HG02610 (cell line): ENCODE results near the gene OSBPL9.
"Not testable (repeated sequence)": the region's sequence is repeated elsewhere in the genome, so short reads cannot be mapped to it uniquely, and the experiment has no call there.

Experiments
- ATAC-seq: cut with Tn5 transposase; IDR thresholded peaks from one replicate; pipeline ENCODE4 v1.9.1; 2021; ENCODE audit warnings: mild to moderate bottlenecking, moderate library complexity; ENCODE audit not compliant: unreplicated experiment

The OSBPL9 gene

GRCh38 chr1:51663721-51664120, 46.8 kb downstream of the OSBPL9 start:
- ATAC-seq, result no peak

- ATAC-seq, result no peak
Measured at GRCh38 chr1:51664421-51665240, 47.7 kb downstream of the OSBPL9 start.

- no peak for ATAC-seq
Measured at GRCh38 chr1:51666478-51666877, 49.6 kb downstream of the OSBPL9 start.

- ATAC-seq, result no peak
Measured at GRCh38 chr1:51667561-51667960, 50.7 kb downstream of the OSBPL9 start.

GRCh38 chr1:51669272-51669671, 52.4 kb downstream of the OSBPL9 start:
- ATAC-seq, result no peak

- no peak for ATAC-seq
Measured at GRCh38 chr1:51669816-51670215, 52.9 kb downstream of the OSBPL9 start.

GRCh38 chr1:51671527-51672325, 54.8 kb downstream of the OSBPL9 start:
- no peak for ATAC-seq

GRCh38 chr1:51673279-51673678, 56.4 kb downstream of the OSBPL9 start:
- no peak for ATAC-seq

GRCh38 chr1:51675177-51675780, 58.4 kb downstream of the OSBPL9 start:
- ATAC-seq, result no peak

GRCh38 chr1:51679435-51679834, 62.5 kb downstream of the OSBPL9 start:
- peak; percentile 93 for ATAC-seq

DNA sequence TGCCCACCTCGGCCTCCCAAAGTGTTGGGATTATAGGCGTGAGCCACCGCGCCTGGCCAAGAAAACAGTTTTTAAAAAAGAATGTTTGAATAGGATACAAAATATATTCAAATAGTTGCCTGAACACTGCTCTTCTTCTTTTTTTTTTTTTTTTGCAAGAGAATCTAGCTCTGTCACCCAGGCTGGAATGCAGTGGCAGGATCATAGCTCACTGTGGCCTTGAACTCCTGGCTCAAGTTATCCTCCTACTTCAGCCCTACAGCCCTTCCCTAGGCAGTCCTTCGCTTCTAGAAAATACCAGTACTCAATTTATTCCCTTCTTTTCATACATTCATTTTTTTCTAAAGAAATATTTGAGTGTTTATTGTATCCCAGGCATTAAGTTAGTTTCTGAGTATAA, 67.9 kb downstream of the OSBPL9 start:
- ATAC-seq, result no peak

- ATAC-seq, result no peak
Measured at GRCh38 chr1:51686450-51686849, 69.6 kb downstream of the OSBPL9 start.

DNA sequence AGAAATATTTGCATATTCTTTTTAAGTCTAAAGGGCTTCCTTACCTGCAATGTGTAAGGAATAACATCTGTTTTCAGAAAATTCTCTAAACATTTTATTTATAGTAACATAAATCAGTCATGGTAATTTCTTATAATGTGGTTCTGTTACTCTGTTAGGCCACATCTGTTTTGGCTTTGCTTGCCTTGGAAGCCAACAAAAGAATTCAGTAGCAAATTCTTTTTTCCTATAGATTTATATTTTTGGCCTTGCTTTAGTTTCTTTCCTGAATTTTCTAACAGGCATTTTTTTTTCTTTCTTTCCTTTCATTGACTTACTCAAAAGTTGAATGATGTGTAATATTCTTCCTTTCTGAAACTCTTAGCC, 72.2 kb downstream of the OSBPL9 start:
- ATAC-seq, result no peak

GRCh38 chr1:51689643-51690042, 72.8 kb downstream of the OSBPL9 start:
- no peak for ATAC-seq

DNA sequence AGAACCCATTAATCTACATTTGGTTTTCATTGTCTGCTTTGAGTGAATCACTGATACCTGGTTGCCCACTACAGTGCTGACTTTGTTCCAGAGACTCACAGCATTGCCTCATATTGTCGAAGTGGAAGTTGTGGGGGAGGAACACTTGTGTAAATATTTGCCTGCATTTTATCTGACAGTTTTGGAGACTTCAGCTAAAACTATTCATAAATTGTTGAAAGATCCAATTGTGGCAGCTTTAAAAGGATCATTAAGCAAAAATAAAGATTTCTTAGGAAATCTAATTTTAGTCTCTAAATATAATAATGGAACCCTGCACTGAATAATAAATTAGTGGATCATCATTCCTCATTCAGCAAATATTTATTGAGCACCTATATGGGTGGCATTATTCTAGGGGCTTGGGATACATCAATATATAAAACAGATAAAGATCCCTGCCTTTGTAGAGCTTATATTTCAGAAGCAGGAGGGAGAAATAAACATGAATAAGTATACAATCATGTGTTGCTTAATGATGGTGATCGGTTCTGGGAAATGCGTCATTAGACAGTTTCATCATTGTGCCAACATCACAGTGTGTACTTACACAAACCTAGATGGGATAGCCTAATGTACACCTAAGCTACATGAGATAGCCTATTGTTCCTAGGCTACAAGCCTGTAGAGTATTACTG, 73.5 kb downstream of the OSBPL9 start:
- no peak for ATAC-seq

- no peak for ATAC-seq
Measured at GRCh38 chr1:51691920-51692319, 75.0 kb downstream of the OSBPL9 start.

DNA sequence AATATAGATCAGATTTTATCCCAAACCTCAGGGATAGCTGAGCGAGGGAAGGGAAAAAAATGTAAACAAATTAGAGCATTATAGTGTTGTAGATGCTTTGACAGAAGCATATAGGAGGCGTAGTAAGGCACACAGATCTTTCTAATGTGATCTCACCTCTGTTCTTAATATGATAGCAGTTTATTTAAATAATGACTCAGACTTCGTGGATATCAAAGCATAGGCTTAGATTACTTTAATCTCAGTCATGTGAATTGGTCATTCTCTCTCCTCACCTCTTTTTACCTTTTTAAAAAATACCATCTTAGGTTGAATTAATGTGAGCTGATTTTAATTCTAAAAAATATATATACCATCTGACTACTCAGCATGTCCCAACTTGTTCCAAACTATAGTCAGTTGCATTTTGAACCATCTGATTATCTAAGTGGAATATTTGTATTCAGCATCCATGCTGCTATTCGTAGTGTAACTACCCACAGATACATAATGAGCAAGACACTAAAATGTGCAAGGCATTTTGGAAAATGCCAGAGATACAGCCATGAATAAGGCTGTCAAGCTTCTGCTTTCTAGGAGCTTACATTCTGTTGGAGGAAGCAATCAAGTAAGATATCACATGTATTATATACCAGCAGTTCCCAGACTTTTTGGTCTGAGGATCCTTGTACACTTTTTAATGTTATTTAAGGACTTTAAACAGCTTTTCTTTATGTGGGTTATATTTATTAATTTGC, 76.7 kb downstream of the OSBPL9 start:
- ATAC-seq, result no peak

DNA sequence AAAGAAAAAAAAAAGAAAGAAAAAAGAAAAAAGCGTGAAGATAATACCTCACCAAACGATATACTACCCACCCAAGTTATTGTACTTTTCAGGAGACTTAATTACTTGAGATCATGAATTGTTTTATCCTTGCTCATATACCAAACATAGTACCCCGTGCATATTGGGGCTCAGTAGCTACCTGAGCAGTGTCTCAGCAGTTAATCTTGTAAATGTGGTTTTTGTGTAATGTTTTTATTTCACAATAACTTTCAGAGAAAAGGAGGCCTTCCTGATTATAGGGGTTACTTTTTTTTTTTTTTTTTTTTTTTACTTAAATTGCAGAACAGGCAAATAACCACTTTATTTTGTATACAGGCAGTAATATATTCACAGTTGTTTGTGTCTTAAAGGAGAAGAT, 80.3 kb downstream of the OSBPL9 start:
- no peak for ATAC-seq

GRCh38 chr1:51699391-51699790, 82.5 kb downstream of the OSBPL9 start:
- ATAC-seq, result no peak

DNA sequence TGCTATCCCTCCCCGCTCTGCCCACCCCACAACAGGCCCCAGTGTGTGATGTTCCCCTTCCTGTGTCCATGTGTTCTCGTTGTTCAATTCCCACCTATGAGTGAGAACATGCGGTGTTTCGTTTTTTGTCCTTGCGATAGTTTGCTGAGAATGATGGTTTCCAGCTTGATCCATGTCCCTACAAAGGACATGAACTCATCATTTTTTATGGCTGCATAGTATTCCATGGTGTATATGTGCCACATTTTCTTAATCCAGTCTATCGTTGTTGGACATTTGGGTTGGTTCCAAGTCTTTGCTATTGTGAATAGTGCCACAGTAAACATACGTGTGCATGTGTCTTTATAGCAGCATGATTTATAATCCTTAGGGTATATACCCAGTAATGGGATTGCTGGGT, 84.9 kb downstream of the OSBPL9 start:
- not testable (repeated sequence) for ATAC-seq

GRCh38 chr1:51702220-51702619, 85.3 kb downstream of the OSBPL9 start:
- ATAC-seq, result not testable (repeated sequence)
